Activated CD4-positive, CD25-positive, alpha-beta regulatory T cell (primary cell): Measurements from ENCODE around the gene RASL10B.

Experiments
- DNase-seq, 4 experiments: peaks; one replicate each; lab custom pipeline; 2025; lab: John Stamatoyannopoulos, UW

RASL10B gene

DNA sequence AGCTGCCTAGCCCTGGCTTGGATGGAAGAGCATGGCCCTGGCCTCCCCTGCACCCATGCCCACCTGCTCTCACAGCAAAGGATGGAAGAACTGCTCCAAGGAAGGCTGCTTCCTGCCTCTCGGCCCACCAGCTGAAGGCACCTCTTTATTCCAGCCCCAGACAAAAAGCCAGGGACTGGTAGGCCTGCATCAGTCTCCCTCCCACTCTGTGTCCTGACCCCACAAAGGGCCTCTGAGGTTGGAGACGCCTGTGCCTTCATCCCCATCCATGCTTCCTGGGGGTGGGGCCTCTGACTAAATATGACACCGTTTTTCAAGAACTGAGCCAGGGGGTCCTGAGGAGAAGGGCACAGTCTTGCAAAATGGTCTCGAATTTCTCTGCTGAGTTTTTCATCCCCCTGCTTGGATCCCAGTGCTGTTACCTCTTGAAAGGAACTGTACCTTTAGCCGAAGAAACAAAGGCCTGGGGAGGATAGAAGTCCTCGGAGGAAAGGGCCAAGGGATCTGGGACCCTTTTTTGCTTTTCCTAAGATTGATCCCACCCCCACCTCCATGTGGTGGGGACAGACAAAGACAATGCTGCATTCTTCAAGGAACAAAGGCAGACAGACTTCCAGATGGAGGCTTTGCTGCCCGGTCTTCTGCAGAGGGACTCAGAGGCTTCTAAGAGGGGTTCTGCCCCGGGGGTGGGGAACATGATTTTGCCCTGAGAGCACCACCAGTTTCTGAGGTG, 34.5 kb downstream of the RASL10B start:
- DNase-seq: no peak

- no peak for DNase-seq
Measured at GRCh38 chr17:35766489-35766877, 35.0 kb downstream of the RASL10B start.

GRCh38 chr17:35766903-35767510, 35.6 kb downstream of the RASL10B start:
- DNase-seq: no peak

DNA sequence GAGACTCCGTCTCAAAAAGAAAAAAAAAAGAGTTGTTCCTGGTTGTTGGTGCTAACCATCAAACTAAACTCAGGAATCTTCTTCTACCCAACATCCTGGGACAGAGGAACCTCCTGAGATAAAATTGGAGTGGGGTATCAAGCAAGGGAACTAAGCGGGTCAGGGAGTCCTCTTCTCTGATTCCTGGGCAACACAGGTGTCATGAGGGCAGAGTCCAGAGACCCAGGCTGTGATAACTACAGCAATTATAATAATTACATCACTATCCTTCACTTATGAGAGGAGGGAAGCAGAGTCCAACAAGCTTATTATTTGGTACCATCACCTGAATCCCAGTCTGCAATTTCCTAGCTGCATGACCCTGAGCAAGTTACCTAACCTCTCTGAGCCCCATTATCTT, 37.4 kb downstream of the RASL10B start:
- DNase-seq: no peak

DNA sequence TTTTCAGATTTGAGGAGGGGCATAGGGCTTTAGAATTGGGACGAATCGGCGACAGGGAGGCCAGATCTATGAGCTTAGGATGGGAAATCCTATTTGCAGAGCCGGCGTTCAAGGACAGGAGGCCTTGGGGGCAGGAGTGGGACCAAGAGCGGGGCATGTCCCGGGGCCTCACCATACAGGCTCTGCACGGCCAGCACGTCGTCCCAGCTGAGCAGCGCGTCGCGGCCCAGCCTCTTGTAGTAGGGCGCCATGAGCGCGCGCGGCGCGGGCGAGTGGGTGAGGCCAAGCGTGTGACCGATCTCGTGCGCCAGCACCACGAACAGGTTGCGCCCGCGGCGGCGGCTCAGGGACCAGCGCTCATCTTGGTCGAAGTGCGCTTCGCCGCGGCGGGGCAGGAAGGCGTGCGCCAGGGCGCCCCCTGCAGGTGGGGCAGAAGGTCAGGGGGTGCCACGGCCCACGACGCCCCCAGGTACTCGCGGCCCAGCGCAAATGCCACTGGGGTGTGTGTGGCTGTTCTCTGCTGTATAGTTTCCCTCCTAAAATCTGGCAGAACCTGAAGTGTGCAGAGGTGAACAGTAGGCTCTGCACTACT, 38.6 kb downstream of the RASL10B start:
- DNase-seq: no peak

GRCh38 chr17:35773129-35773528, 41.7 kb downstream of the RASL10B start:
- DNase-seq: no peak

GRCh38 chr17:35773679-35774425, 42.4 kb downstream of the RASL10B start:
- no peak for DNase-seq

DNA sequence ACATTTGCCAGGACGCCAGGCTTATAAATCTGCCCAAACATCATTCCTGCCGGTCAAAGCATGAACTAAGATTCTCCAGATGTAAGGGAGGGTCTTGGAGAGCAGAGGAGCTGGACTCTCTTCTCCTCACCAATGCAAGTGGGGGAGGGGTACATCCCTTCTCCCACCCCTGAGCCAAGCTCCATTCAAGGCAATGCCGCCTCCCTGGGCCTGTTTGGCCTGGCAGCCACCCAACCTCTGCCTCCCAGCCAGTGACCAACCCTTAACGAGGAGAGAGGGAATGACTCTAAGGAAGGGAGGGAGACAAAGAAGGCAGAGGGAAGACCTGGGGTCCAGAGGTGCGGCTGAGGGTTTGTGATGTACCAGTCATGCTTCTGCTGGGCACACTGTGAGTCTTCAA, 43.1 kb downstream of the RASL10B start:
- DNase-seq: no peak

DNA sequence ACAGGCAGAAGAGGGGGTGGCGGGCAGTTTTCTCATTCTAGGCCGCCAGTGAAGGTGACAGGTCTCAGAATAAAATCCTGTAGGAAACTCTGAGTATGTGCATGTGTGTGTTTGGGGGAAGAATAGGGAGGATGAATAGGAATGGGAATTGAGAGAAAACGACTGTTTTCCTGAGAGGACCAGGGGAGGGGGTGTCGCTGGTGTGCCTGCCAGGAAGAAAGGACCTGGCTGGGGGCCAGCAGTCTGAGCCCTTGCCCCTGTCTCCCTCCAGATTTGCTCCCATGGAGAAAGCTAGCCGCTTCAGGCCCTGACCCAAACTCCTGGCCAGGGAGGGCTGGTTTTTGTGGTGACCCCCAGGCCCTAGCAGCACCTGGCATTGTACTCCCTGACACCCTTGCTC, 43.6 kb downstream of the RASL10B start:
- no peak for DNase-seq

DNA sequence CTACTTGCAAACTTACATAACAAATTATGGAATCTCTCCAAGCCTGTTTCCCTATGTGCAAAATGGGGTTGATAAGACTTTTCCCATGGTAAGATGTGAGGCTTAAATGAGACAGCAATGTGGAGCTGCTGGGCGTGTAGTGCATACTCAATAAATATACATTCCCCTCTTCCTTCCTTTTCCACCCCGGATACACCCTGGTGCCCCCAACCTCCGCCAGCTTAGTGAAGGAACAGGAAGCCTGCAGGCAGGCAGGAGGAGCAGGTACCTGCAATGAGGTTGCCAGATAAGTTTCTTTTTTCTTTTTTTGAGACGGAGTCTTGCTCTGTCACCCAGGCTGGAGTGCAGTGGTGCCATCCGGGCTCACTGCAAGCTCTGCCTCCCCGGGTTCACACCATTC, 44.1 kb downstream of the RASL10B start:
- DNase-seq: no peak

DNA sequence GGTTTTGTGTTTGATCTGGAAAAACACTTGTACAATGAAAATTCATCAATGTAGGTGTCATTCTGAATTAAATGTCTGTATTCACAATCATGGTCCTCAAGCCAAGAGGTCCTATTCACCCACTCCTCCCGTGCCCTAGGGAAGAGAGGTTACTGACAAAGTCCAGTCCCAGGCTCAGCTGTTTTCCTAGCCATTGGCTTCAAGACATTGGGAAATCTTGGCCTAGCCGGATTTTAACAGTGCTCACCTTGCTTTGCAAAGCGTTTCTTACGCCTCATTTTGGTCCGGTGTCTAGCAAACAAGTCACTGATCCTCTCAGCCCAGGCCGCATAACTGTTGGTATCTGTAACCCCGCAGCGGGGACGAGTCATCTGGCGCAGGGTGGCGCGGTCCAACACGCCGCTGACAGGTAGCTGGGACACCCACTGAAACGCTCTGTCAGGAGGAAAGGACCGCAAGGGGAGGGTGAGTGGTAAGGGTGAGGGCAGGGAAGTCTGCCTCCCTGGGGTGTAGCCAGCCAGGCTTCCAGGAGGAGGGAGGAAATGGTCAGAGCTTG, 47.3 kb downstream of the RASL10B start:
- no peak for DNase-seq

DNA sequence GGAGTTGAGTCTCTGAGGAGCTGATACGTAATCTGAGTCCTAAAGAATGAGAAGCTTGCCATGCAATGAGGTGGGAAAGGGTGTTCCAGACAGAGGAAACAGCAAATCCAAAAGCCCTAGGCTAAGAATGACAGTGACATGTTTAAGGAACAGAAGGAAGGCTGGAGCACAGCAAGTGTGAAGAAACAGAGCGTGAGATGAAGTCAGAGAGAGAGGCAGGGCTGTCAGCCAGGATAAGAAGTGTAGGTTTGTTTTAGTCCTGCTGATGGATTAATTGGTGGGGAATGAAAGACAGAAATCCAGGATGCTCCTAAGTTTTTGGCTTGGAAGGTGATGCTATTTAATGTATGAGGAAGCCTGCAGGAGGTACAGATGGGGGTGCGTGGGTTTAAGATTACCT, 49.5 kb downstream of the RASL10B start:
- DNase-seq: no peak

GRCh38 chr17:35784895-35785294, 53.5 kb downstream of the RASL10B start:
- no peak for DNase-seq

- DNase-seq: no peak
Measured at GRCh38 chr17:35786941-35787432, 55.5 kb downstream of the RASL10B start.

DNA sequence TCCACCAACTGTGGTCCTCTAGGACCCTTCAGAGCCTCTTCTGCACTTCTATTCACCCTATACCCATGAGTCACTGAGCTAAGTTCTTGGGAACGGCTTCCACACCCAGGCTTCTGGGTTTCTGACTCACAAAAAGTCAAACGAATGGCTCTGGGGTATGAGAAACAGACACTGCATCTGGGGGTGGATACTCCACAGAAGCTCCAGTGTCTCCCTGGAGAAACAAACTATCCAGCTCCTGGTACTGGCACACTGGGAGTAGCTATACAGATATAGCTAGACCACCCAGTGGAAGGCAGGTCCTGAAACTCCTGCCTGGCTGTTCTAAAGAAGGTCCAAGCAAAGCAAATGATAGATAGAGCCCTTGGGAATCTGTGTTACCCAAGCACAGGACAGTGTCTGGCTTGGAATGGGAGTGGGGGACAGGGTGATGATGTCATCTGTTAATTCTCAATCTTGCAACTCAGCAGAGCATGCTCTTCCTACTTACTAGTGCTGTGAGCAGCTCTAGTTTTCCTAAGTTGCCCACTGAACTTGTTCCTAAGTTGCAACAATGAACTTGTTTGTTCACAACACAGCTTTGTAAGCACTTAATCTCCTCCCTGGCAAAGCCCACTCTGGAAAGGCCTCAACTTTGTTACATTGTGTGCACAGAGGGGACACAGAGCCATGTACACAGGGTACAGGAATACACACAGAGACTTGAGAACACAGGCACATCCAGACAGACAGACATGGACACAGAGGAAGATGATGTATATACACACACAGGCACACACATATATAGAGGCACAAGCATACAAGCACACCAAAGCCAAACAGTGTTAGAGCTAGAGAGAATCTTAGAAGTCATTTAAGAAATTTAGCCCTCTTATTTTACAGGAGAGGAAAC, 57.3 kb downstream of the RASL10B start:
- no peak for DNase-seq

DNA sequence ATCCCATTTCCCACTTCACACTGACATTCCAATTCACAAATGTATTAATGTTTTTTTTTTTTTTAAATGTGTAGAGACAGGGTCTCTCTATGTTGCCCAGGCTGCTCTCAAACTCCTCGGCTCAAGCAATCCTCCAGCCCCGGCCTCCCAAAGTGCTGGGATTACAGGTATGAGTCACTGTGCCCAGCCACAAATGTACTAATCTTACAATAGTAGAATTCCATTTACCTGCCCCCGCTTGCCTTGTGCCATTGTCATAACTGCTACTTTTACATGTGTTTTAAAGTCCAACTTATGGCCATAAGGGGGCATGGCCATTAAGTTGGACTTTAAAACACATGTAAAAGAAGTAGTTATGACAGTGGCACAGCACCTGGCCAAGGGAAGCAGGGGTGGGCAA, 59.4 kb downstream of the RASL10B start:
- DNase-seq: no peak

- DNase-seq: no peak
Measured at GRCh38 chr17:35791681-35792350, 60.4 kb downstream of the RASL10B start.
